ENCODE results near the gene KRT3.
A peak's percentile ranks its signal among the peaks of the same experiment; 100 is the strongest.

Gene KRT3

GRCh38 chr12:52744493-52745156 is 51.3 kb downstream of the KRT3 start:
- DNase-seq (ENCODE audit: extremely low spot score, insufficient read length, low read depth): no peak

GRCh38 chr12:52742822-52743457 is 53.0 kb downstream of the KRT3 start:
- no peak for DNase-seq (ENCODE audit: extremely low spot score, insufficient read length, low read depth)
- no peak for FAIRE-seq

More at GRCh38 chr12:52744493-52745156, 51.3 kb downstream of the KRT3 start:
- no peak for FAIRE-seq

DNA sequence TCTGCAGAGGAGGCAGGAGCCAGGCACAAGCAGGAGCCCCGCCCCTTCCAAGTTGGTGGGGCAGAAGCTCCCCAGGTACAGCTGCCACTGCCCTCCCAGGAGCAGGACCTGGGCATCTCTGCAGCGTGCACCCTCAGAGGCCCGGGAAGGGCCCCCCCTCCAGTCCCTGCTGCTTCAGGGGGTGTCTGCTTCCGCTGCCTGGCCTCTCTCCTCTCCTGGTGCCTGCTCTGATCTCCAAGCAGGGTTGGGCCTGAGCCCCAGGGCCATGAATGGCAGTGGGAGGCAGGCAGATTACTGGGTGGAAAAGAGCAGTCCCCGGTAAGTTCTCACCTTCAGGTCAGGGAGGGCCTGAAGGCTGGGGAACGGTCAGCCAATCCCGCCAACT is 53.7 kb downstream of the KRT3 start:
- FAIRE-seq (no peak), DNase-seq (ENCODE audit: extremely low spot score, insufficient read length, low read depth) (no peak)

- peak; percentile 8 for DNase-seq (ENCODE audit: extremely low spot score, insufficient read length, low read depth)
Measured at GRCh38 chr12:52741375-52742195, 54.3 kb downstream of the KRT3 start.

DNA sequence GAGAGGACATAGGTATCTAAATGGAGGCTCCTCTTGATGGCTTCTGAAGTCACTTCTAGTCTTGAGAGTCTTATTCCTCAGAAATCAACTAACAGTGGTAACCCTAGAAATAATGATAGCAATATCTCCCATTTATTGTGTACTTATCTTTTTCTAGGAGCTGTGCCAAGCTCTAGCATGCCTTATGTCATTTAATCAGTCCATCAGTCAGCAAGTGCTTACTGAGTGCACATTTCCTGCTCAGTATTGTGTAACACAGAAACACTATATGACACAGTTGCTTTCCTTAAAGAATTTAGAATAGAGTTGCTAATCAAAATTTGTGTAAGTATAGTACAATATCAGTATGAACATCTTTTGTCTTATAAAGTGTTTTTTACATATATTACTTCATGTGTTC is 55.3 kb downstream of the KRT3 start:
- FAIRE-seq (no peak), DNase-seq (ENCODE audit: extremely low spot score, insufficient read length, low read depth) (no peak)

More at GRCh38 chr12:52741375-52742195, 54.3 kb downstream of the KRT3 start:
- peak; percentile 49 for FAIRE-seq

- DNase-seq (ENCODE audit: extremely low spot score, insufficient read length, low read depth): no peak
- no peak for FAIRE-seq
Measured at GRCh38 chr12:52739963-52740362, 56.0 kb downstream of the KRT3 start.
